NCI-H2107 (cell line): ENCODE results near the gene BORA.
"Not testable (repeated sequence)": the region's sequence is repeated elsewhere in the genome, so short reads cannot be mapped to it uniquely, and the experiment has no call there.

Source experiments
- DNase-seq: peaks from one replicate; lab custom pipeline; 2025; lab: John Stamatoyannopoulos, UW

Gene BORA

GRCh38 chr13:72727417-72728289 is at the start of gene BORA, which contains the start of gene MZT1:
Gene BORA (plus strand): TSS chr13:72727923. CDS start chr13:72728941, 1,018 bp downstream.
Gene MZT1 (minus strand): TSS chr13:72727629. CDS start chr13:72727602, 27 bp downstream.
- peak; percentile 94 for DNase-seq

- DNase-seq: no peak
Observed at GRCh38 chr13:72678312-72678711, 49.4 kb upstream of the BORA start.

- no peak for DNase-seq
Observed at GRCh38 chr13:72680353-72680752, 47.4 kb upstream of the BORA start.

- DNase-seq: no peak
Observed at GRCh38 chr13:72686766-72687165, 41.0 kb upstream of the BORA start.

GRCh38 chr13:72689181-72689696 is 38.5 kb upstream of the BORA start:
- no peak for DNase-seq

DNA sequence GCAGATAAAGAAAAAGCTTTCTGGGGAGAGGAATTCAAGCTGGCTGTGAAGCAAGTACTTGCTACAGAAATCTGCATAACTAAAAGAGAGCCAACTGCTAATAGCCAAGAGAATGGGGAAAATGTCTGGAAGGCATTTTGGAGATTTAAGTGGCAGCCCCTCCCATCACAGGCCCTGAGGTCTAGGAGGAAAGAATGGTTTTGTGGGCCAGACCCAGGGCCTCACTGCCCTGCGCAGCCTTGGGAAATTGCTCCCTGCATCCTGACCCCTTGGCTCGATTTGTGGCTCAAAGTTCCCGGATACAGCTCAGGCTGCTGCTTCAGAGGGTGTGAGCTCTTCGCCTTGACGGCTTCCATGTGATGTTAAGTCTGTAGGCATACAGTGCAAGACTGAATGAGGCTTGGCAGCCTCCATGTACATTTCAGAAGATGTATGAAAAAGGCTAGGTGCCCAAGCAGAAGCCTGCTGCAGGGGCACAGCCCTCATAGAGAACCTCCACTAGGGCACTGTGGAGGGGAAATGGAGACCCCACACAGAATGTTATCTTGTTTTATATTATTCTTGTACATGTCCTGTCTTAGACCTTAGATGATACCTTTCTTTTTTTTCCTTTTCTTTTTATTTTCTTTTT is 34.7 kb upstream of the BORA start:
- no peak for DNase-seq

DNA sequence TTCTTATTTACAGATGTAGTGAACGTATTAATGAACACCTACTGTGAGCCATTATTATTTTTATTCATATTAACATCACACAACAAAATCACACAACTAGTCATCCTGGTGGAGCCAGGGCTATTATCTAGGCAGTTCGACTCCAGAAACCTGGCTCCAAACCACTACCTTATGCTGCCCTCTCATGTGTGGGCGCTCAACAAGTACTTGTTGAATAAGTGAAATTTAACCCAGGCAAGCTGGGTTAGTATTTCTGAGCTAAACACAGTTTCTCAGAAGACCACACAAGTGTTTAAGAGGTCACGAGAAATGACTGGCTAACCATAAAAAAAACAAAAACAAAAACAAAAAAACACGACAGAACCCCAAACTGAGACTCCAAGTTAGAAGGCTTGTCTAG is 33.9 kb upstream of the BORA start:
- DNase-seq: no peak

GRCh38 chr13:72694314-72694713 is 33.4 kb upstream of the BORA start:
- DNase-seq: no peak

GRCh38 chr13:72696579-72696978 is 31.1 kb upstream of the BORA start:
- DNase-seq: no peak

DNA sequence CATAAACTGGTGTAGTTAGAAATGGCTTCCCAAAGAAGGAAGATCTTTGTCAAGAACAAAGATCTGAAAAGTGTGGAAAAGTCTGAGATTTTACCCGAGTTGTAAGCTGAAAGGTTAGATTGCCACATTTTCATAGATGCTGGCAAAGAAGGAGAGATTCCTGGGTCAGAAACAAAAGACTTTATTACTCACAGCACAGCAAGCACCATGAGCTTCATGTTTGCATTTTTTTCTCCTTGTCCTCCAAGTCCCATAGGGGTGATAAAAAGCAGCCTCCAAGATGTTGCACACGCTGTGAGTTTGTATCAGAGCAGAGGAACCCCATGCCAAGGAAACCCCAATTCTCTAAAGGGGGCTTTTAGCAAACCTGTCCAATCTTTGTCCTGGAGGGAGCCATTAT is 29.6 kb upstream of the BORA start:
- no peak for DNase-seq

GRCh38 chr13:72700509-72700908 is 27.2 kb upstream of the BORA start:
- no peak for DNase-seq

DNA sequence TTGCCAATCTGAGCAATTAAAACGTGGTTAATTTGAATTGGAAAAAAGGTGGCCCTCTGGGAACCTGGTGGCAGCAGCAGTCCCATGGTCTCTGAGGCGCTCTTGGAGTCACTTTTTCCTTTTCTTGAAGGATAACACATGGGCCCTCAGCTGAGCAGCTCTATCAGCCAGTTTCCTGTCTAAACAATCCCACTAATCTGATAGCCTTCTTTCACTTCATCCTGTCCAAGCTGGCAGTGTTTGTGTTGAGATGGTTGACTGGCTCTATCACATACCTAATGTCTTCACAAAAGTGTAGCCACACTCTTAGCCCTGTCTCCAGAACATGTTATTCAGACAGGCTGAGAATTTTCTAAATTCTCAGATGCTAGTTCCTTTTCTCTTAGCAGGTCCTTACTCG is 10.9 kb upstream of the BORA start:
- no peak for DNase-seq

DNA sequence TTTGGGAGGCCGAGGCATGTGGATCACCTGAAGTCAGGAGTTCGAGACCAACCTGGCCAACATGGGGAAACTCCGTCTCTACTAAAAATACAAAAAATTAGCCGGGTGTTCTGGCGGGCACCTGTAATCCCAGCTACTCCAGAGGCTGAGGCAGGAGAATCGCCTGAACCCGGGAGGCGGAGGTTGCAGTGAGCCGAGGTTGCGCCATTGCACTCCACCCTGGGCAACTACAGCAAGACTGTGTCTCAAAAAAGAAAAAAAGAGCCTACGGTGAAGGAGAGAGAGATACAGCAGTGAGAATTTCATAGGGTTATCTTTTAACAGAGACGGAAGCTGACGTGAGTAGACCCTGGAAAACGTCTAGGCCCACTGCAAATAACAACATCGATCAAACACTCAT is 1.5 kb upstream of the BORA start:
- not testable (repeated sequence) for DNase-seq

- DNase-seq: no peak
Observed at GRCh38 chr13:72726726-72727416, 852 bp upstream of the BORA start.

DNA sequence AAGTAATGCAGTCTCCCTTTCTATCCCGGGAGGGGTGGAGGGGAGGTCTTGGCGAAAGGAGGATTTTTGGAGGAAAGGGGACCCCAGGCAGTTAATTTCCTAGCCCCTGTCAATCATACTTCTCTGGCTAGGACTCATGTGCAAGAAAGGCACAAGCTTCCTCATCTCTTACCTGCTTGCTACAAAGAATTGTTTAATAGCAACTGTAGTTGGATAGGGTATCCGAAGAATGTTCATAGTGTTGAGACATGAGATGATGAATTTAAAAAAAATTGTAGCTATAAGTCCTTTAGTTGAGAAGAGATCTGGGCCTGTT is 525 bp downstream of the BORA start:
- DNase-seq: no peak

DNA sequence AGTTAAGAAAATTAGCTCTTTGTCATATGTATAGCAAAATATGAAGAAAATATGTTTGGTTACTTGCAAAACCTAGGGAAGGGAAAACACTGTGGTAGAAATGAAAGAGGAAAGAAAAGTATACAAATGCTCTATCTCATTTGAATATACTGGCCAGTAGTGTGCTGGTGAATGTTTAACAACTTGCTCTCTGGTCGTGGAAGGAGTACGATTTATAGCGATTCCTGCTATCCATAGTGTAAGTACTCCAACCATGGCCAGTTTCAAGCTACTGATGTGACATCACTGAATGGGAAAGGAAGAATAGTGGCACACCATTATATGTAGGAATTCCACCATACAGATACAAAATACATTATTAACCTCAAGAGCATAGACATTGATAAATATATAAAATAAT is 9.3 kb downstream of the BORA start:
- DNase-seq: no peak

- DNase-seq: no peak
Observed at GRCh38 chr13:72740015-72740414, 12.3 kb downstream of the BORA start.

- no peak for DNase-seq
Observed at GRCh38 chr13:72745260-72745659, 17.5 kb downstream of the BORA start.

DNA sequence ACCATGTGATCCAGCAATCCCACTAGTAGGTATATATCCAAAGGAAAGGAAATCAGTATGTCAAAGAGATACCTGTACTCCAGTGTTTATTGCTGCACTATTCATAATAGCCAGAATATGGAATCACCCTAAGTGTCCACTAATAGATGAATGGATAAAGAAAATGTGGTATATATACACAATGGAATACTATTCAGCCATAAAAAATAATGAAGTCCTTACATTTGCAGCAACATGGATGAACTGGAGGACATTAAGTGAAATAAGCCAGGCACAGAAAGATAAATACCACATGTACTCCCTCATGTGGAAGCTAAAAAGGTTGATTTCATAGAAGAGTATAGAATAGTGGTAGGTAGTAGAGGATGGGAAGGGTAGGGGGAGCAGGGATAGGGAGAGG is 23.5 kb downstream of the BORA start:
- no peak for DNase-seq

DNA sequence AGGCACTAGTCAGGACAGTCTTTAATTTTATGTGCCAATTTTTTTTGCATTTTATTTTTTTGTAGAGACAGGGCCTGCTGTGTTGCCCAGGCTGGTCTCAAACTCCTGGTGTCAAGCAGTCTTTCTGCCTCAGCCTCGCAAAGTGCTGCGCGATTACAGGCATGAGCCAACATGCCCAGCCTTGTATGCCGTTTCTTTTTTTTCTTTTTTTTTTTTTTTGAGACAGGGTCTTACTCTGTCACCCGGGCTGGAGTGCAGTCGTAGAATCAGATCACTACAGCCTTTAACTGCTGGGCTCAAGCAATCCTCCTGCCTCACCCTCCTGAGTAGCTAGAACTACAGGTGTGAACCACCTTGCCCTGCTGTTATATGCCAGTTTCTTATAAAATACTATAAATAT is 26.4 kb downstream of the BORA start:
- no peak for DNase-seq

DNA sequence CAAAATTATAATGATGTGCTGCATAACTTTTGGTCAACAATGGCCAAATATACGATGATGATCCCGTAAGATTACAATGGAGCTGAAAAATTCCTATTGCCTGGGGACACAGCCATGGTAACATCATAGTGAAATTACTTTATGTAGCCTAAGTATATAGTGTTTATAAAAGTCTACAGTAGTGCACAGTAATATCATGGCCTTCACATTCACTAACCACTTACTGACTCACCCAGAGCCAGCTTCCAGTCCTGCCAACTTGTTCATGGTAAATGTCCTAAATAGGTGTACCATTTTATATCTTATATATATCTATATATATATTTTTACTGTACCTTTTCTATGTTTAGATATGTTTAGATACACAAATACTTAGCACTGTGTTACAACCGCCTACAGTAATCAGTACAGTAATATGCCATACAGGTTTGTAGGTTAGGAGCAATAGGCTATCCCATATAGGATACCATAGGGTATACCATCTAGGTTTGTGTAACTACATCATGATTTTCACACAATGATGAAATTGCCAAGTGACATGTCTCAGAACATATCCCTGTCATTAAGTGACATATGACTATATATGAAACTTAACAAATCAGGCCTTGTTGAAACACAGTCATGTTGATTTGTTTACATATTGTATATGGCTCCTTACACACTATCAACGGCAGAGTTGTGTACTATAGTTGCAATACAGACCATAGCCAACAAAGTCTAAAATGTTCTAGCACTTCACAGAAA is 30.2 kb downstream of the BORA start:
- no peak for DNase-seq

- no peak for DNase-seq
Observed at GRCh38 chr13:72760189-72760588, 32.5 kb downstream of the BORA start.
